ENCODE measurements around the gene ASIC3. TPM values are rescaled to one million over a fixed set of nuclear protein-coding genes. Genes with fewer than 3 reads are reported as not detected.

ASIC3 gene
- total and polyA plus RNA-seq, 2 of the 8 experiments (the other 6 are each of a cell fraction or from before 2014, with no cell fraction given) = 1.6 to 1.9 TPM

DNA sequence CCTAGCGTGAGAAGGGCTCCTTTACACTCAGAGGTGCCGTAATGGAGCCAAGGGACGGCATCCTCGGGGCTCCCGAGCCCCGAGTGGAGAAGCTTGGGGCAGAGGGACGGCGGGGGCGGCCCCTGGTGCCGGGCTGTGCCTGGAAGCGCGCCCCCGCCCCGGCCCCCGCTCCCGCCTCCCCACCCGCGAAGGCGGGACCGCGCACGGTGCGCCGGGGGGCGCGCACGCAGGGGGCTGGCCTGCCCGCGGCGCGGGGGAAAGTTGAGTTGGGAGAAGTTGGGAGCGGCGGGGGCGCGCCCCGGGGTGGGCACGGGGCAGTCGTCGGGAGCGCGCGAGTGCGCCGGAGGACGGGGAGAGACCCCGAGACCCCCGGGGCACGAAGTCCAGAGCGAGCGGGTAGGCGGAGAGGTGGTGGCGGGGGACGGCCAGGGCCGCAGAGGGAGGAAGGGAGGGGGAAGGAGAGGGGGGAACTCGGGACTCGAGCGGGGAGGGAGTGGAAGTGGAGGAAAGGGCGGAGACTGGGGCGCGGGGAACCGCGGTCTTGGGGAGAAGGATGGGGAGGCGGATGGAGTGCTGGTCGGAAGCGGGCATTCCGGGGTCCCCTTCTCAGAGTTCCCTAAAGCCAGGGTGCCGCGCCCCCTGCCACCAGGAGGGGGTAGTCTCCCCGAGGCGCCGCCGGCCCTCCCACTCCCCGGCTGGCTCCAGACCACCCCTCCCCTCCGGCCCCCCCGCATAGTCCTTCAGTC, 11.2 kb downstream of the ASIC3 start, which contains the start of gene SLC4A2 (continued):
- TF ChIP-seq PHF8 (conservative IDR thresholded peaks at IDR 0.05; ENCODE audit: low read depth, low read length) (peak; percentile 45; the same call in 1 of the 2 replicates), POLR2AphosphoS5 (IDR thresholded peaks at IDR 0.05; ENCODE audit: low read depth, low read length) (no peak), POLR2A (IDR thresholded peaks at IDR 0.05; ENCODE audit: control extremely low read depth in 1 of 2, low read depth in 2 of 2, low read length in 2 of 2) (no peak), ASH2L (IDR thresholded peaks at IDR 0.05; ENCODE audit: low read length) (peak; percentile 87), GABPA (IDR thresholded peaks at IDR 0.05; ENCODE audit: borderline replicate concordance, insufficient read depth, low read length) (no peak), HDAC2 (IDR thresholded peaks at IDR 0.05; ENCODE audit: borderline replicate concordance in 1 of 2, low read depth in 2 of 2, low read length in 2 of 2) (no peak), KDM4A (IDR thresholded peaks at IDR 0.05; ENCODE audit: low read depth, low read length, severe bottlenecking) (peak; percentile 67)
